GM12801 (cell line): ENCODE results near the gene HDAC8.

Source experiments
- CTCF ChIP-seq: IDR thresholded peaks from one replicate; pipeline ENCODE4 v1.5.1; 2011; ENCODE audit warnings: control low read depth; ENCODE audit not compliant: insufficient read length; ENCODE audit errors: extremely low read depth

The HDAC8 gene

GRCh38 chrX:72584163-72584562 lies 11.5 kb upstream of the HDAC8 start:
- no peak for TF ChIP-seq CTCF

GRCh38 chrX:72576141-72576894 lies 3.7 kb upstream of the HDAC8 start:
- TF ChIP-seq CTCF = no peak

- no peak for TF ChIP-seq CTCF
Observed at GRCh38 chrX:72573158-72573511, 492 bp upstream of the HDAC8 start.

- TF ChIP-seq CTCF = no peak
Observed at GRCh38 chrX:72569786-72570185, 2.9 kb downstream of the HDAC8 start.

GRCh38 chrX:72568406-72569092 lies 4.1 kb downstream of the HDAC8 start:
- TF ChIP-seq CTCF = no peak

GRCh38 chrX:72566448-72566847 lies 6.2 kb downstream of the HDAC8 start:
- no peak for TF ChIP-seq CTCF

GRCh38 chrX:72554448-72555140 lies 18.0 kb downstream of the HDAC8 start:
- no peak for TF ChIP-seq CTCF
